CD4-positive, alpha-beta T cell treated with Interleukin-17A for 4 hours (primary cell): Measurements from ENCODE around the gene HCFC1.
"Not testable (repeated sequence)": the region's sequence is repeated elsewhere in the genome, so short reads cannot be mapped to it uniquely, and the experiment has no call there.

Source experiments
- DNase-seq: peaks from one replicate; pipeline ENCODE4 v3.0.0-alpha.2; 2020; ENCODE audit warnings: mixed read lengths

HCFC1 gene

GRCh38 chrX:154006947-154007346, 35.3 kb upstream of the HCFC1 start:
- no peak for DNase-seq

- no peak for DNase-seq
Measured at GRCh38 chrX:154004315-154004714, 32.7 kb upstream of the HCFC1 start.

- DNase-seq: peak; percentile 59
Measured at GRCh38 chrX:154002215-154002719, 30.6 kb upstream of the HCFC1 start.

- no peak for DNase-seq
Measured at GRCh38 chrX:154000051-154000450, 28.4 kb upstream of the HCFC1 start.

- no peak for DNase-seq
Measured at GRCh38 chrX:153999359-154000037, 27.9 kb upstream of the HCFC1 start.

GRCh38 chrX:153995504-153995903, 23.9 kb upstream of the HCFC1 start:
- DNase-seq: no peak

- DNase-seq: not testable (repeated sequence)
Measured at GRCh38 chrX:153994398-153994797, 22.8 kb upstream of the HCFC1 start.

GRCh38 chrX:153993978-153994377, 22.4 kb upstream of the HCFC1 start:
- DNase-seq: no peak

- no peak for DNase-seq
Measured at GRCh38 chrX:153993079-153993478, 21.5 kb upstream of the HCFC1 start.

GRCh38 chrX:153992180-153992579, 20.6 kb upstream of the HCFC1 start:
- DNase-seq: no peak

GRCh38 chrX:153991013-153991580, 19.5 kb upstream of the HCFC1 start:
- DNase-seq: no peak

- DNase-seq: peak; percentile 41
Measured at GRCh38 chrX:153989973-153990655, 18.5 kb upstream of the HCFC1 start.

GRCh38 chrX:153988493-153988892, 16.9 kb upstream of the HCFC1 start:
- no peak for DNase-seq

GRCh38 chrX:153984351-153985178, 12.9 kb upstream of the HCFC1 start:
- DNase-seq: peak; percentile 35

GRCh38 chrX:153983321-153983801, 11.7 kb upstream of the HCFC1 start:
- peak; percentile 33 for DNase-seq

GRCh38 chrX:153981771-153982533, 10.3 kb upstream of the HCFC1 start:
- peak; percentile 80 for DNase-seq

- no peak for DNase-seq
Measured at GRCh38 chrX:153981231-153981630, 9.6 kb upstream of the HCFC1 start.

- not testable (repeated sequence) for DNase-seq
Measured at GRCh38 chrX:153980394-153980793, 8.8 kb upstream of the HCFC1 start.

GRCh38 chrX:153974726-153975286, 3.2 kb upstream of the HCFC1 start:
- DNase-seq: no peak

GRCh38 chrX:153974003-153974725, 2.5 kb upstream of the HCFC1 start:
- no peak for DNase-seq
